A673 (cell line): Measurements from ENCODE around the gene TMEM273.

Experiments
- EZH2 ChIP-seq: fragments of 200-600 bp; sonication (generic); IDR thresholded peaks from 2 replicates; pipeline ENCODE4 v1.6.1; 2017; ENCODE audit warnings: borderline replicate concordance, low read depth, mild to moderate bottlenecking, mixed read lengths, antibody characterized with exemption, low read length; ENCODE audit not compliant: poor library complexity, severe bottlenecking
- TF ChIP-seq, protein P1 (sequence below): fragments of 300-800, 200-600 bp; sonication (generic); conservative IDR thresholded peaks from 2 replicates; pipeline ENCODE4 v1.5.1; 2017; ENCODE audit warnings: low read depth, mild to moderate bottlenecking, antibody characterized with exemption, low read length, moderate library complexity, mixed read lengths

- TF ChIP-seq, protein P1, sequence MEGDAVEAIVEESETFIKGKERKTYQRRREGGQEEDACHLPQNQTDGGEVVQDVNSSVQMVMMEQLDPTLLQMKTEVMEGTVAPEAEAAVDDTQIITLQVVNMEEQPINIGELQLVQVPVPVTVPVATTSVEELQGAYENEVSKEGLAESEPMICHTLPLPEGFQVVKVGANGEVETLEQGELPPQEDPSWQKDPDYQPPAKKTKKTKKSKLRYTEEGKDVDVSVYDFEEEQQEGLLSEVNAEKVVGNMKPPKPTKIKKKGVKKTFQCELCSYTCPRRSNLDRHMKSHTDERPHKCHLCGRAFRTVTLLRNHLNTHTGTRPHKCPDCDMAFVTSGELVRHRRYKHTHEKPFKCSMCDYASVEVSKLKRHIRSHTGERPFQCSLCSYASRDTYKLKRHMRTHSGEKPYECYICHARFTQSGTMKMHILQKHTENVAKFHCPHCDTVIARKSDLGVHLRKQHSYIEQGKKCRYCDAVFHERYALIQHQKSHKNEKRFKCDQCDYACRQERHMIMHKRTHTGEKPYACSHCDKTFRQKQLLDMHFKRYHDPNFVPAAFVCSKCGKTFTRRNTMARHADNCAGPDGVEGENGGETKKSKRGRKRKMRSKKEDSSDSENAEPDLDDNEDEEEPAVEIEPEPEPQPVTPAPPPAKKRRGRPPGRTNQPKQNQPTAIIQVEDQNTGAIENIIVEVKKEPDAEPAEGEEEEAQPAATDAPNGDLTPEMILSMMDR, result no peak
- no peak for TF ChIP-seq EZH2
These were observed 83.1 kb downstream of the TMEM273 start for GRCh38 chr10:49105076-49105475.
